ENCODE data around the gene ASTN1.

DNA sequence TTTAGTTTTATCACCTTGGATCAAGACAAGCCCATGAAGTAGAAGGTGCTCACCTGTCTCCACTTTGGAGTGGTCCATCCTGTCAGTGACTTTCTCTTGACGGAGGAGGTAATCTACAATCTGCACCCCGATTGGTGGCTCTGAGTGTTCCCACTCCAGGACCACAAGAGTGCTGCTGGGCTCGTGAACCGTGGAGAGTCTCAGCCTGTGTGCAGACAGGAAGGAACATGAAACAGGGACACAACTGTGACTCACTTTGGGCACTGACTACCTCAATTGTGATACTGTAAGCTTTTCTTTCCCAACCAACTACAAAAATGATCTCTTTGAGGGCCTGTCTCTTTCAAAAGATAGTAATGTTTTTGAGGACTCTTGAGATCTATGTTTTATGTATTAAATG lies 280.2 kb downstream of the ASTN1 start:
- TF ChIP-seq, protein P1, sequence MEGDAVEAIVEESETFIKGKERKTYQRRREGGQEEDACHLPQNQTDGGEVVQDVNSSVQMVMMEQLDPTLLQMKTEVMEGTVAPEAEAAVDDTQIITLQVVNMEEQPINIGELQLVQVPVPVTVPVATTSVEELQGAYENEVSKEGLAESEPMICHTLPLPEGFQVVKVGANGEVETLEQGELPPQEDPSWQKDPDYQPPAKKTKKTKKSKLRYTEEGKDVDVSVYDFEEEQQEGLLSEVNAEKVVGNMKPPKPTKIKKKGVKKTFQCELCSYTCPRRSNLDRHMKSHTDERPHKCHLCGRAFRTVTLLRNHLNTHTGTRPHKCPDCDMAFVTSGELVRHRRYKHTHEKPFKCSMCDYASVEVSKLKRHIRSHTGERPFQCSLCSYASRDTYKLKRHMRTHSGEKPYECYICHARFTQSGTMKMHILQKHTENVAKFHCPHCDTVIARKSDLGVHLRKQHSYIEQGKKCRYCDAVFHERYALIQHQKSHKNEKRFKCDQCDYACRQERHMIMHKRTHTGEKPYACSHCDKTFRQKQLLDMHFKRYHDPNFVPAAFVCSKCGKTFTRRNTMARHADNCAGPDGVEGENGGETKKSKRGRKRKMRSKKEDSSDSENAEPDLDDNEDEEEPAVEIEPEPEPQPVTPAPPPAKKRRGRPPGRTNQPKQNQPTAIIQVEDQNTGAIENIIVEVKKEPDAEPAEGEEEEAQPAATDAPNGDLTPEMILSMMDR (IDR thresholded peaks at IDR 0.05; ENCODE audit: poor library complexity), result no peak
- no peak for TF ChIP-seq EZH2 (IDR thresholded peaks at IDR 0.05; ENCODE audit: borderline replicate concordance)
